HG02981 (cell line): ENCODE results near the gene PXN.
A peak's percentile ranks its signal among the peaks of the same experiment; 100 is the strongest.
"Not testable (repeated sequence)": the region's sequence is repeated elsewhere in the genome, so short reads cannot be mapped to it uniquely, and the experiment has no call there.

Experiments used
- ATAC-seq: cut with Tn5 transposase; IDR thresholded peaks from one replicate; pipeline ENCODE4 v1.9.1; 2021; ENCODE audit warnings: mild to moderate bottlenecking, moderate library complexity; ENCODE audit not compliant: unreplicated experiment

PXN gene

GRCh38 chr12:120227233-120228040 lies 38.1 kb downstream of the PXN start:
- ATAC-seq, result no peak

GRCh38 chr12:120225852-120226640 lies 39.5 kb downstream of the PXN start:
- peak; percentile 38 for ATAC-seq

- ATAC-seq, result no peak
Measured at GRCh38 chr12:120225200-120225558, 40.4 kb downstream of the PXN start.

DNA sequence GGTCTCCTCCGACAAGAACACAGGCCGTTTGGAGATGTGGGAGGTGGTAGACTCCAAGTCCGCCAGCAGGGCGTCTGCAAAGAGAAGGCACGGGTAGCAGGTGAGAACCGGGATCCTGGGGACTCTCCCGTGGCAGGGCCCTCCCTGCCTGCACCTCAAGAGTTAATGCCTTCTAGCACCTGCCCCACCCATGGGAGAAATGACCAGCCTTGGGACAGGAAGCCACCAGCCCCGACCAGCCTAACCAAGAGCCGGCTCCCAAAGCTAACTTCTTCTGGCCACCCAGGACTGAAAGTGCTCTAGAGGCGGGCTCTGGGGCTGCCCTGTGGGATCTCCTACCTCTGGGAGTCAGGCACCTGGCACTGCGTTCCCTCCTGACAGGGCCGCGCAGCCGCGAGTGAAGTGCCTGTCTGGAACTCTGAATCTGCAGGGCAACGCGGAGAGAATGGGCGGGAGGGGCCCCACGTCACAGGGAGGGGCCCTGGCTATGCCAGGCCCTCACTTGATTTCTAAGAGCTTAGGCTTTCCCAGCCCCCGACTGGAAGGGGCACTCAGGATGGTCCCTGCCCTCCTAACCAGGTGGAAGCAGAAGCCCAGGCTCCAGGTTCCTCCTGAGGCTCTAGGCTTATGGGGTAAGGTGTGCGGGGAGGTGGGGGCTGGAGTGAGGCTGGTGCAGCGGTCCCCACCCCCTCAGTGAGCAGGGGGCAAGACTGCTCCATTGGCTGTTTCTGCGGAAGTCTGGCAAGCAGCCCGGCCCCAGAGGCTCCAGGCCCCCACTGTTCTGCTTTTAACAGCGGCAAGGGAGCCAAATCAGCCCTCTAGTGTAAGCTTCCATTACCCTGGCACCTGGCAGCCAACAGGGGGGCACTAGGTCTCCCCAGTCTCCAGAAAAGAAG lies 41.0 kb downstream of the PXN start:
- no peak for ATAC-seq

- ATAC-seq, result no peak
Measured at GRCh38 chr12:120223458-120224303, 41.8 kb downstream of the PXN start.

DNA sequence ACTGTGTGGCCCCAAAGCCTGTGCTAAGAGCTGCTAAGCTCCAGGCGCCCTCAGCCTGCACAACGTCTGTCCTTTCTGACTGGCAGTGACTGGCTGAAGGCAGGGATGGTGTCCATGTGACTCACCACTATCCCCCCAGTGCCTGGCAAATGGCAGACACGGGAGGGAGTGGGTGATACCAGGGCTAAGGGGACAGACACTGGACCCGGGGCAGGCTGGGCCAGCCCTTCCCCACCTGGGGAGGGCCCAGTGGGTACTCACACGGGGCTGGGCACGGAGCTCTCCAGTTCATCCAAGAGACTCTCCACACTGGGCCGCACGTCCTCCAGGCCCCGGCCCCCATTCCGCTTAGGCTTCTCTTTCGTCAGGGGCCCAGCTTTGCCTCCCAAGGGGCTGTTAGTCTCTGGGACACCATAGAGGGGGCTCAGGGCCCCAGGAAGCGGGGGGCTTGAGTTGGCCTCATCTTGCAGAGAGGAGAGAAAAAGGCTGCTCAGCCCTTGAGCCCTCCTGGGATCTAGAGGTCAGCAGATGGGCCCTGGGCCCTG lies 43.2 kb downstream of the PXN start:
- ATAC-seq, result no peak

DNA sequence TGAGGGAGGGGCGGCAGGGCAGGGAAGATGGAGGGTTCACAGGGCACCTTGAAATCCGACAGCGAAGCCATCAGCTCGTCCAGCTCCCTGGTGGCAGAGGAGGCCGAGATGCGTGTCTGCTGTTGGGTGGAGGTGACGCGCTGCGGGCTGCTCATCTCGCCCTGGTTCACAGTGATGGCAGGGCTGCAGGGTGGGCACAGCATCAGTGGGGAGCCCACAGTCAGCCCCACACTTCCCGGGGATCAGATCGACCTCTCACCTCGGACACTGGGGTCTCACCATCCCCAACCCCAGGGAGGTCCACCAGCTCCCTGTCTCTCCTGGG lies 44.0 kb downstream of the PXN start:
- no peak for ATAC-seq

- ATAC-seq, result no peak
Measured at GRCh38 chr12:120220838-120221575, 44.5 kb downstream of the PXN start.

- ATAC-seq, result no peak
Measured at GRCh38 chr12:120218680-120219606, 46.6 kb downstream of the PXN start.

DNA sequence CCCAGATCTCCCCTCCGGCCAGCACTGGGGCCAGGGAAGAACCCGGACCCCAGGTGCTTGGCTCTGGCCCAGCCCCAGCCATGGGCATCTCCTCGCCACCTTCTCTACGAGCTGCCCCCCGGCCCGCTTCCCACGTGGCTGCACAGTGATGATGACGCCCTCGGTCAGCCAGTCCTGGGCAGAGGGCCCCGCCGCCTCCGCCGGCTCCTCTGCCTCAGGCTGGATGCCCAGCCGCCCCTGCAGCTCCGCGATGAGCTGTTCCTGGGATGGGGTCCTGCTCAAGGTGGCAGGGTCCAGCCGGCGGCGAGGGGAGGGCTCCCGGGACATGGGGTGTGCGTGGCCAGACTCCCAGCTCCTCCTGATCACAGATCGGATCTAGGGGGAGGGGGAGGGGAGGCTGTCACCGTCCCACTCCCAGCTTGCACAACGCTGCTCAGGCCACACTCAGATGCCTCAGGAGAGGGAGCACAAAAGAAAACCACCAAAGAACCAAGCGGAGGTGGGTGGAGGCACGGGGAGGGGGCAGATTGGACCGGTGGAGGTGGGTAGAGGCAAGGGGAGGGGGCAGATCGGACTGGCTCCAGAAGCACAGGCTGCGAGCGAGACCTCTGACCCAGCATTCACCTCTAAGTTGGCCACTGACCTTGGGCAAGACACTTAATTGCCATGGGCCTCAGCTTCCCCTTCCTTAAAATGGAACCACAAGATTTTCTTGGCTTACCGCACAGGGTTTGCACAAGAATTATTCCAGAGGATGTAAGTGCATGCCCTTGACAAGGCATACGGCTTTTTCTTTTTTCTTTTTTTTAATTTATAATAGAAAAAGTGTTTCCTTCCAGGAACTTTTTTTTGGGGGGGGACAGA lies 48.6 kb downstream of the PXN start:
- ATAC-seq, result no peak

DNA sequence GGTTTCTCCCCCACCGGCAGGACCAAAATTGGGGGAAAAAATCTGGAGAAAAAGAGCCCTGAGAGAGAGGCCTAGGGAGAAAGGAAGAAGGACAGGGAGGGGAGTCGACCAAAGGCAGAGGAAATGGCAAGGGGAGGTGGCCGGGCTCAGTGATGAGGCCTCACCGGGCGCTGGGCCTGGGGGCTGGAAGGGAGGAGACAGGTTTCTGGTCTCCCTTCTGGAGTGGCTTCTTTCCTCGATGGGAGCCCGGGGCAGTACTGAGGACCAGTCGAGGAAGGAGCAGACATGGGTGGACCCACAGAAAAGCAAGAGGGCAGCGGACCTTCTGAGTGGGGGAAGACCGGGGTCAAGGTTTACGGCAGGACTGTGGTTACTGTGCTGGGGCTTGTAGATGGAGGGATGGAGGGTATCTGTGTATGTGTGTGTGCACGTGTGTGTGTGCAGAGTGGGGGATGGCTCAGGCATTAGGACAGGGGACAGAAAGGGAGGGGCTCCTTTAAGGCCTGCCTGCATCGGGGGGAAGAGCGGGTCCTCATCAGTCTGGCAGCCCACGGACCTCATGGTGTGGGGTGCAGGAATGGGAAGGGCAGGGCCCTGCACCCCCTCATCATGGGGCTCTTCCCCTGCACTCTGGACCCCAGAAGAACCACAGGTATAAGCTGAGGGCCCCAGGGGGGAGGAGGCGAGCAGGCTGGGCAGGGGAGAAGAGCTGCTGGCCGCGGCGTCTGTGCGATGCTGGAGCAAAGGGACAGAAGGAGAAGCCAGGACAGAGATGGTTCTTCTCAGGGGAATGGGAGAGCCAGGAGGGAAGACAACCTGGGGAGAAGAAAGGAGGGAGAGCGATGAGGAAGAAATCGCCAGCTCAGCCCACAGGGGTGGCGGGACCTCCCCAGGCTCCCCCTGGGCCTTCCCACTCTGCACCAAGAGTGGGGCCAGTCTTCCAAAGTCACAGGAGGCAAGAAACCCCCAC lies 49.5 kb downstream of the PXN start:
- no peak for ATAC-seq

DNA sequence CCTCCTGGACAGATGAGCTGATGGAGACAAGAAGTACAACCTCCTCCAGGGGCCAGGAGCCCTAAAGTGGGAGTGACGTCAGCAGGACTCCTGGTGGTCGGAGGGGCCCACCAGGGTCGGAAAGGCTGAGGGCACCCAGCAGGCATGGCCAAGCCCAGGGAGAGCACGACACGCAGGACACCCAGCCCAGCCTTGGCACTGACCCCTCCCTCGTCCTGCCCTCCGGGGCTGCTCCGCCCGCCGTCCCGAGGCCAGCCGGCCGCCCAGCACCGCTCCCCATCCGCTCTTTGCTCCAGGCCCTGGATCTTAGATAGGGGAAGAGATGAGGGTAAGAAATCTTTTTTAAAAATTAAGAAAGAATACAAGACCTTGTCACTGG lies 50.2 kb downstream of the PXN start:
- ATAC-seq, result no peak

DNA sequence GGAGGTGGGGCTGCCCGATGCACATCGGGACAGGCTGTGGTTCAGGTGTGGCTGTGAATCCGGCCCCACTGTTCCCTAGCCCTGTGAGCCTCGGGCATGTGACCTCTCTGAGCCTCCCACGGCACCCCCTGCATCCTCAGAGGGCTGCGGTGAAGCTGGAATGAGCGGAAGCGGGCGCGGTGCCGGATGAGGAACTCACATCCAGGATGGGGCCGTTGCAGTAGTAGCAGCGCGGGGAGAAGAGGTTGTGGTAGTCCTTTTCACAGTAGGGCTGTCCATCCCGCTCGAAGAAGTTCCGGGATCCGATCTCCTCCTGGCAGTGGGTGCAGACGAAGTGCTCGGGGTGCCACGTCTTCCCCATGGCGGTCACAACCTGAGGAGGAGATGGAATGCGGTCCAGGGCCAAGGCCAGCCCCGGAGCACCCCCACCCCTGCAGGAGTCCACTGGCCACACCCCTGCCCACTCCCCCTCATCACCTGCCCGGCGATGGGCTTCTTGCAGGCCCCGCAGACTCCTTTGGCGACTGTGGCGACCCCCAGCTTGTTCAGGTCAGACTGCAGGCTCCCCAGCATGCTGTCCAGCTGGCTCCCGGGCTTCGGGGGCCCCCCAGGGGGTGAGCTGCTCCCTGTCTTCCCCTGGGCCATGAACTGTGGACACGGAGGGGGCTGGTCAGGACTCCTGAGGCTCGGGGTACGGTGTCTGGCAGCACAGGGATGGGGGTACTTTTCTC lies 50.7 kb downstream of the PXN start:
- no peak for ATAC-seq

GRCh38 chr12:120213758-120214157 lies 51.8 kb downstream of the PXN start:
- ATAC-seq, result no peak

DNA sequence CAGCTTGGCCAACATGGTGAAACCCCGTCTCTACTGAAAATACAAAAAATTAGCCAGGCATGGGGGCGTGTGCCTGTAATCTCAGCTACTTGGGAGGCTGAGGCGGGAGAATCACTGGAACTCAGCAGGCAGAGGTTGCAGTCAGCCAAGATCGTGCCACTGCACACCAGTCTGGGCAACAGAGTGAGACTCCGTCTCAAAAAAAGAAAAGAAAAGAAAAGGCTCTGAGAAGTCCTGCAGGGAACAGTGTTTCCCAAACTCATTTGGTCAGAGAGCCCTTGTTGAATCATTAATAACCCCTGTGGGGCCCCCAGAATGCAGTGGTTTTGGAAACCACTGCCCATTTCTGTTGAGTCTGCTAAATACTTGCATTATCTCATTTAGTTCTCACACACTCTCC lies 52.3 kb downstream of the PXN start:
- not testable (repeated sequence) for ATAC-seq

- ATAC-seq, result no peak
Measured at GRCh38 chr12:120212301-120212700, 53.2 kb downstream of the PXN start.
